T-cell (primary cell): ENCODE data around the gene PLCXD3. TPM values are rescaled to one million over a fixed set of nuclear protein-coding genes. Genes with fewer than 3 reads are reported as not detected.

ENCODE experiments used
- ATAC-seq, 4 experiments: fragments of 200-7000 bp in 3 of 4; fragments of 150-1000 bp in 1 of 4; cut with Tn5 transposase; replicated peaks in 1 of 4; 1 replicate in 3 of 4; 2 replicates in 1 of 4; pipeline ENCODE4 v1.10.0; 2021; ENCODE audit warnings: moderate library complexity in 3 of 4, mild to moderate bottlenecking in 2 of 4, moderate number of reproducible peaks in 1 of 4
- CTCF ChIA-PET, 2 donors: fragments of 300-600 bp; sonication (Branson Sonifier 250); formaldehyde crosslinking; loops; one replicate each; lab custom pipeline; 2022; ENCODE audit warnings: antibody characterized with exemption in 2 of 2; lab: Charles Lee
- POLR2A ChIA-PET, 2 donors: fragments of 300-600 bp; sonication (Branson Sonifier 250); formaldehyde crosslinking; loops; one replicate each; lab custom pipeline; 2022; ENCODE audit warnings: antibody characterized with exemption in 2 of 2; lab: Charles Lee
- DNase-seq, 35 experiments: peaks; one replicate each; pipeline versions ENCODE4 v3.0.0 to v3.0.0-alpha.2; 2013 to 2023
- H3K27ac ChIP-seq: one replicate; pipeline ENCODE4 v1.5.1; 2013; ENCODE audit warnings: low read length
- H3K27me3 ChIP-seq, 2 experiments: replicated peaks in 1 of 2; 1 replicate in 1 of 2; 2 replicates in 1 of 2; pipeline versions ENCODE4 v1.6.1 to v1.7.0; 2013; ENCODE audit warnings: low read length in 1 of 2, mixed read lengths in 1 of 2; ENCODE audit not compliant: control insufficient read depth in 2 of 2, insufficient read depth in 2 of 2; ENCODE audit errors: extremely low read depth in 1 of 2
- H3K36me3 ChIP-seq, 2 donors: 1 replicate in 1 of 2; 2 replicates in 1 of 2; pipeline versions ENCODE4 v1.6.1 to v1.7.0; 2013; ENCODE audit warnings: low read length in 1 of 2; ENCODE audit not compliant: control insufficient read depth in 2 of 2, insufficient read depth in 1 of 2; ENCODE audit errors: extremely low read depth in 1 of 2
- H3K4me1 ChIP-seq, 2 experiments: 1 replicate in 1 of 2; 2 replicates in 1 of 2; pipeline versions ENCODE4 v1.6.1 to v1.7.0; 2013; ENCODE audit warnings: low read length in 2 of 2, mixed read lengths in 1 of 2; ENCODE audit not compliant: insufficient read depth in 2 of 2, control insufficient read depth in 1 of 2; ENCODE audit errors: extremely low read depth in 1 of 2
- H3K4me3 ChIP-seq, 2 donors: 1 replicate in 1 of 2; 2 replicates in 1 of 2; pipeline versions ENCODE4 v1.5.1 to v1.7.0; 2013; ENCODE audit warnings: mild to moderate bottlenecking in 2 of 2, low read length in 1 of 2, moderate library complexity in 1 of 2; ENCODE audit not compliant: control insufficient read depth in 1 of 2; ENCODE audit errors: extremely low read depth in 1 of 2
- H3K9me3 ChIP-seq: 2 replicates; pipeline ENCODE4 v1.7.0; 2013
- H3K27ac Mint-ChIP-seq, 2 donors: one replicate each; pipeline ENCODE4 v1.8.0; 2020 to 2021; ENCODE audit warnings: mild to moderate bottlenecking in 2 of 2, mixed read lengths in 2 of 2
- H3K27me3 Mint-ChIP-seq, 2 donors: one replicate each; pipeline ENCODE4 v1.8.0; 2021 to 2022; ENCODE audit warnings: mixed read lengths in 2 of 2
- H3K36me3 Mint-ChIP-seq: one replicate; pipeline ENCODE4 v1.8.0; 2021; ENCODE audit warnings: mixed read lengths
- H3K4me1 Mint-ChIP-seq, 3 donors: one replicate each; pipeline ENCODE4 v1.8.0; 2020 to 2022; ENCODE audit warnings: mixed read lengths in 3 of 3, mild to moderate bottlenecking in 1 of 3
- H3K4me3 Mint-ChIP-seq, 3 donors: one replicate each; pipeline ENCODE4 v1.8.0; 2020 to 2022; ENCODE audit warnings: mild to moderate bottlenecking in 3 of 3, mixed read lengths in 3 of 3, moderate library complexity in 3 of 3
- H3K9me3 Mint-ChIP-seq, 3 donors: one replicate each; pipeline ENCODE4 v1.8.0; 2020 to 2022; ENCODE audit warnings: mixed read lengths in 3 of 3
- WGBS: methylation state at CpG from one replicate; pipeline ENCODE4 v1.1.5; 2013; ENCODE audit warnings: missing lambda C conversion rate; ENCODE audit not compliant: insufficient coverage; 5-methylcytosine and 5-hydroxymethylcytosine counted together
- total RNA-seq, 35 experiments: library from RNA in 6 of 35; stranded (reverse) in 6 of 35; fragments of 120-200 nt in 1 of 35; gene quantifications; one replicate each; pipeline versions ENCODE4 v1.2.1 to v1.2.4 and lab custom pipeline; 2013 to 2026

The PLCXD3 gene
- total RNA-seq, 5 donors from 2014 or later (not counting 1 experiment from before 2014, with no cell fraction given): 0.03 to 0.07 (median 0.06) TPM; not detected in 2

GRCh38 chr5:41403846-41404245 is 106.6 kb downstream of the PLCXD3 start:
- CTCF ChIA-PET: no interaction called here
- no peaks in the 10 kb centered on the region for H3K9me3 ChIP-seq
- H3K9me3 Mint-ChIP-seq: peaks cover 6 to 11% (median 11%) of the 10 kb centered on the region in 3 donors
- no peak overlapping the region for H3K27ac ChIP-seq
- H3K36me3 ChIP-seq: no peaks in the 10 kb centered on the region
- no peak overlapping the region for H3K4me3 Mint-ChIP-seq
- WGBS: no CpG with 5 or more reads among the region's 3 CpGs
- H3K27me3 ChIP-seq: no peaks in the 10 kb centered on the region
- H3K4me1 ChIP-seq: no peaks in the 10 kb centered on the region
- no peak overlapping the region for H3K27ac Mint-ChIP-seq
- H3K27me3 Mint-ChIP-seq: no peaks in the 10 kb centered on the region
- POLR2A ChIA-PET: interaction anchor here in 1 of 2 donors (0.6 kb wide), 1 partner anchor 309 kb away, joined by 3 read pairs; no protein-coding TSS in a partner anchor
- H3K4me1 Mint-ChIP-seq: no peaks in the 10 kb centered on the region
- ATAC-seq: no peak
- no peak overlapping the region for H3K4me3 ChIP-seq
- no peaks in the 10 kb centered on the region for H3K36me3 Mint-ChIP-seq
- DNase-seq: no peak

- CTCF ChIA-PET: no interaction called here
These were observed 107.6 kb downstream of the PLCXD3 start for GRCh38 chr5:41402845-41403244.

GRCh38 chr5:41399839-41400238 is 110.6 kb downstream of the PLCXD3 start:
- WGBS: no CpG with 5 or more reads among the region's 2 CpGs
- no peak overlapping the region for H3K27ac ChIP-seq
- H3K4me3 ChIP-seq: no peak overlapping the region
- H3K9me3 ChIP-seq: no peaks in the 10 kb centered on the region
- Mint-ChIP-seq H3K36me3 (no peaks in the 10 kb centered on the region), H3K27ac (no peak overlapping the region), H3K4me1 (no peaks in the 10 kb centered on the region), H3K27me3 (no peaks in the 10 kb centered on the region), H3K9me3 (peaks cover 16 to 34% (median 30%) of the 10 kb centered on the region in 3 donors), H3K4me3 (no peak overlapping the region)
- no peaks in the 10 kb centered on the region for H3K4me1 ChIP-seq
- H3K27me3 ChIP-seq: no peaks in the 10 kb centered on the region
- ChIA-PET CTCF (no interaction called here), POLR2A (no interaction called here)
- no peaks in the 10 kb centered on the region for H3K36me3 ChIP-seq
- no peak for ATAC-seq
- DNase-seq: no peak

More at GRCh38 chr5:41402845-41403244, 107.6 kb downstream of the PLCXD3 start:
- H3K36me3 Mint-ChIP-seq: no peaks in the 10 kb centered on the region
- no peaks in the 10 kb centered on the region for H3K36me3 ChIP-seq
- H3K4me1 ChIP-seq: no peaks in the 10 kb centered on the region
- no peak overlapping the region for H3K27ac Mint-ChIP-seq
- H3K4me3 Mint-ChIP-seq: no peak overlapping the region
- no peaks in the 10 kb centered on the region for H3K27me3 Mint-ChIP-seq
- ATAC-seq: no peak
- DNase-seq: no peak
- no peaks in the 10 kb centered on the region for H3K4me1 Mint-ChIP-seq
- no peaks in the 10 kb centered on the region for H3K27me3 ChIP-seq
- H3K27ac ChIP-seq: no peak overlapping the region
- H3K9me3 Mint-ChIP-seq: peaks cover 14 to 21% (median 20%) of the 10 kb centered on the region in 3 donors
- H3K4me3 ChIP-seq: no peak overlapping the region
- no peaks in the 10 kb centered on the region for H3K9me3 ChIP-seq
- POLR2A ChIA-PET: interaction anchor here in 1 of 2 donors (0.7 kb wide), 1 partner anchor 1487 kb away, joined by 3 read pairs; no protein-coding TSS in a partner anchor
- no CpG with 5 or more reads among the region's 2 CpGs for WGBS

DNA sequence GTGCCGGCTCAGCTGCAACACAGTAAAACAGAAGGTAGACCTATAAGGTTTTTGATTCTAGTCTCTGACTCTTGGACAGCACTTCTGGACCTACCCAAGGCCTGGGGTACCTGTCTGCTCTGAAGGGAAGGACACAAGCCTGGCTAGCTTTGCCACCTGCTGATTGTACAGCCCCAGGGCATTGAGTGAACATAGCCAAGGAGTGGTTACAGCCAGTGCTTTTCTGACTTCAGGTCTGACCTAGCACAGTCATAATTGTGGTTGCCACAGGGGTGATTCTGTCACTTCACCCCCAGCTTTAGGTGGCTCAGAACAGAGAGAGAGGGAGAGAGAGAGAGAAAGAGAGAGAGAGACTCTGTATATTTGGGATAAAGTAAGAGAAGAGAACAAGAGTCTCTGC is 118.4 kb downstream of the PLCXD3 start:
- no peak overlapping the region for H3K27ac Mint-ChIP-seq
- Histone ChIP-seq H3K27me3 (no peaks in the 10 kb centered on the region), H3K9me3 (no peaks in the 10 kb centered on the region), H3K4me3 (no peak overlapping the region), H3K36me3 (no peaks in the 10 kb centered on the region), H3K4me1 (no peaks in the 10 kb centered on the region), H3K27ac (no peak overlapping the region)
- H3K36me3 Mint-ChIP-seq: no peaks in the 10 kb centered on the region
- ChIA-PET CTCF (no interaction called here), POLR2A (no interaction called here)
- ATAC-seq: no peak
- DNase-seq: no peak
- H3K4me3 Mint-ChIP-seq: no peak overlapping the region
- H3K27me3 Mint-ChIP-seq: peaks cover 0 to 4% of the 10 kb centered on the region in 2 donors
- WGBS: 83% methylated on average over 1 of the region's 1 CpG
- peaks cover 0 to 18% (median 16%) of the 10 kb centered on the region in 3 donors for H3K9me3 Mint-ChIP-seq
- no peaks in the 10 kb centered on the region for H3K4me1 Mint-ChIP-seq

DNA sequence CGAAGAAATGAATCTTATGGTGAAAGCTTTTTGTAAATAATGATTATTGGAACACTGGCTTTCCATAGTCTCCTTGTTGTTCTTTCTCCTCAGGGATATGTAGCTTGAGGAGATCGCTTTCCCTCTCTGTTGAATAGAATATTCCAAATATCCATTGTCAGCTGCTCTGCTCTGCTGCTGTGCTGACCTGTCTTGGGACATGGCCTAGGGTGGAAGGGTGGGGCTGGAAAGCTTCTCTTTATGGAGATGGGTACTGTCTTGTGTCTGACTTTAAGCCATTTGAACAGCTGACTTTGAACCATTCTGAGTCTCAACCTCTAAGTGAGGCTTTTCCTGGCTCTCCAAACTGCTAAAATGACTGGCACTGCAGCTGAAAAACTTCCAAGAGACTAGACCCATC is 135.8 kb downstream of the PLCXD3 start:
- no peak overlapping the region for H3K27ac Mint-ChIP-seq
- Histone ChIP-seq H3K9me3 (no peaks in the 10 kb centered on the region), H3K4me3 (no peak overlapping the region), H3K27me3 (no peaks in the 10 kb centered on the region), H3K4me1 (no peaks in the 10 kb centered on the region), H3K36me3 (no peaks in the 10 kb centered on the region), H3K27ac (no peak overlapping the region)
- no peaks in the 10 kb centered on the region for H3K27me3 Mint-ChIP-seq
- ChIA-PET POLR2A (no interaction called here), CTCF (no interaction called here)
- peaks cover 0 to 7% (median 0%) of the 10 kb centered on the region in 3 donors for H3K9me3 Mint-ChIP-seq
- WGBS: no CpG with 5 or more reads among the region's 2 CpGs
- DNase-seq: no peak
- no peaks in the 10 kb centered on the region for H3K36me3 Mint-ChIP-seq
- H3K4me1 Mint-ChIP-seq: no peaks in the 10 kb centered on the region
- no peak for ATAC-seq
- H3K4me3 Mint-ChIP-seq: no peak overlapping the region

GRCh38 chr5:41373230-41373629 is 137.2 kb downstream of the PLCXD3 start:
- no peak overlapping the region for H3K4me3 Mint-ChIP-seq
- ChIA-PET CTCF (no interaction called here), POLR2A (no interaction called here)
- H3K27ac Mint-ChIP-seq: no peak overlapping the region
- Histone ChIP-seq H3K27me3 (no peaks in the 10 kb centered on the region), H3K36me3 (no peaks in the 10 kb centered on the region), H3K9me3 (no peaks in the 10 kb centered on the region), H3K4me3 (no peak overlapping the region), H3K27ac (no peak overlapping the region), H3K4me1 (no peaks in the 10 kb centered on the region)
- no peaks in the 10 kb centered on the region for H3K4me1 Mint-ChIP-seq
- DNase-seq: no peak
- peaks cover 0 to 7% (median 0%) of the 10 kb centered on the region in 3 donors for H3K9me3 Mint-ChIP-seq
- H3K36me3 Mint-ChIP-seq: no peaks in the 10 kb centered on the region
- H3K27me3 Mint-ChIP-seq: no peaks in the 10 kb centered on the region
- ATAC-seq: no peak
- no CpG with 5 or more reads among the region's 5 CpGs for WGBS

DNA sequence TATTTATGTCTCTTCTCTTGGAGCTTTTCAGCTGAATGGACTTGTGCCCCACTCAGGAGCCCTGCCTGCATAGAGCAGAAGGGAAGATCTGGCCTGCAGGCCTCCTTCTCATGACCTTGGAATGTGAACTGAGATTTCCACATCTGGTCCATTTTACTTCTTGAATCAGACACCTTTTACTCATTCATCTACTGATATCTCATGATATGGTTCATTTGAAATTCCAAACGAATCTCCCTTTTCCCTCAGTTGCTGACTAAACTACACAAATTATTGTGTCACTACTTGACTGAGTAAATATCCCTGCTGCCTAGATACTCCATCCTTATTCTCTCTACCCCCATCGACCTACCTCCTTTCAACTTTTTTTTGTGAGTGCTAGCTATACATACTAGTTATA is 138.7 kb downstream of the PLCXD3 start:
- Mint-ChIP-seq H3K4me3 (no peak overlapping the region), H3K9me3 (peaks cover 0 to 8% (median 0%) of the 10 kb centered on the region in 3 donors), H3K36me3 (no peaks in the 10 kb centered on the region), H3K27ac (no peak overlapping the region), H3K4me1 (no peaks in the 10 kb centered on the region), H3K27me3 (no peaks in the 10 kb centered on the region)
- ChIA-PET CTCF (no interaction called here), POLR2A (no interaction called here)
- H3K4me3 ChIP-seq: no peak overlapping the region
- H3K4me1 ChIP-seq: no peaks in the 10 kb centered on the region
- no peak for DNase-seq
- no peaks in the 10 kb centered on the region for H3K27me3 ChIP-seq
- ATAC-seq: no peak
- no CpG with 5 or more reads among the region's 2 CpGs for WGBS
- H3K36me3 ChIP-seq: no peaks in the 10 kb centered on the region
- no peak overlapping the region for H3K27ac ChIP-seq
- H3K9me3 ChIP-seq: no peaks in the 10 kb centered on the region
